GM23338 (cell line): Measurements from ENCODE around the gene AMPD3. TPM values are rescaled to one million over a fixed set of nuclear protein-coding genes. Genes with fewer than 3 reads are reported as not detected.

ENCODE experiments used
- ATAC-seq: fragments of 200-7000 bp; cut with Tn5 transposase; 3 replicates; pipeline ENCODE4 v1.9.1; 2020
- DNase-seq: peaks from one replicate; pipeline ENCODE4 v3.0.0-alpha.2; 2015; ENCODE audit warnings: low spot score
- H2AFZ ChIP-seq: fragments of 200-600 bp; sonication (generic); 2 replicates; pipeline ENCODE4 v1.8.0; 2016; ENCODE audit warnings: antibody characterized with exemption, mild to moderate bottlenecking, moderate library complexity
- H3F3A ChIP-seq: fragments of 200-600 bp; sonication (generic); replicated peaks from 2 replicates; pipeline ENCODE4 v1.8.0; 2017; ENCODE audit warnings: antibody characterized with exemption, mixed run types, low read depth
- H3K27ac ChIP-seq: fragments of 200-600 bp; sonication (generic); 2 replicates; pipeline ENCODE4 v1.6.1; 2016; ENCODE audit warnings: low read depth
- H3K27me3 ChIP-seq: fragments of 200-600 bp; sonication (generic); 2 replicates; pipeline ENCODE4 v1.8.0; 2016; ENCODE audit warnings: mild to moderate bottlenecking, mixed run types, moderate library complexity; ENCODE audit not compliant: insufficient read depth
- H3K36me3 ChIP-seq: fragments of 200-600 bp; sonication (generic); 2 replicates; pipeline ENCODE4 v1.8.0; 2016; ENCODE audit warnings: mild to moderate bottlenecking; ENCODE audit not compliant: insufficient read depth
- H3K4me1 ChIP-seq: fragments of 200-600 bp; sonication (generic); 2 replicates; pipeline ENCODE4 v1.8.0; 2016; ENCODE audit warnings: mild to moderate bottlenecking, moderate library complexity; ENCODE audit not compliant: insufficient read depth
- H3K4me2 ChIP-seq: fragments of 200-600 bp; sonication (generic); 2 replicates; pipeline ENCODE4 v1.7.1; 2017; ENCODE audit warnings: mixed run types
- H3K4me3 ChIP-seq: fragments of 200-600 bp; sonication (generic); 2 replicates; pipeline ENCODE4 v1.6.1; 2016; ENCODE audit warnings: mixed run types
- H3K79me2 ChIP-seq: fragments of 200-600 bp; sonication (generic); replicated peaks from 2 replicates; pipeline ENCODE4 v1.8.0; 2017; ENCODE audit warnings: mild to moderate bottlenecking; ENCODE audit not compliant: insufficient read depth
- H3K9me2 ChIP-seq: fragments of 200-600 bp; sonication (generic); 2 replicates; pipeline ENCODE4 v1.8.0; 2017; ENCODE audit not compliant: insufficient read depth
- H4K20me1 ChIP-seq: fragments of 200-600 bp; sonication (generic); replicated peaks from 2 replicates; pipeline ENCODE4 v1.8.0; 2017; ENCODE audit warnings: mild to moderate bottlenecking; ENCODE audit not compliant: insufficient read depth
- H3K27ac Mint-ChIP-seq: 2 replicates; pipeline ENCODE4 v1.8.0; 2020; ENCODE audit warnings: inconsistent platforms, mild to moderate bottlenecking, moderate library complexity, mixed read lengths
- H3K27me3 Mint-ChIP-seq: 3 replicates; pipeline ENCODE4 v1.8.0; 2022; ENCODE audit warnings: low read depth, mild to moderate bottlenecking, moderate library complexity, mixed read lengths, inconsistent platforms; ENCODE audit not compliant: insufficient read depth, poor library complexity
- H3K36me3 Mint-ChIP-seq: 3 replicates; pipeline ENCODE4 v1.8.0; 2021; ENCODE audit warnings: low read depth, mild to moderate bottlenecking, inconsistent platforms, moderate library complexity, mixed read lengths
- H3K4me1 Mint-ChIP-seq: 3 replicates; pipeline ENCODE4 v1.8.0; 2020; ENCODE audit warnings: mild to moderate bottlenecking, inconsistent platforms, mixed read lengths
- H3K4me3 Mint-ChIP-seq: 3 replicates; pipeline ENCODE4 v1.8.0; 2021; ENCODE audit warnings: moderate library complexity, mild to moderate bottlenecking, inconsistent platforms, mixed read lengths
- H3K9me3 Mint-ChIP-seq: 3 replicates; pipeline ENCODE4 v1.8.0; 2020; ENCODE audit warnings: moderate library complexity, mild to moderate bottlenecking, inconsistent platforms, mixed read lengths
- CREB1 ChIP-seq: fragments of 250-450 bp; sonication (Bioruptor Pico); IDR thresholded peaks from 2 replicates; pipeline ENCODE4 v1.5.0; 2020; ENCODE audit warnings: low read depth, mild to moderate bottlenecking, moderate library complexity
- EZH2 ChIP-seq: fragments of 200-600 bp; sonication (generic); IDR thresholded peaks from one replicate; pipeline ENCODE4 v1.8.0; 2017; ENCODE audit warnings: antibody characterized with exemption, mild to moderate bottlenecking, low read depth; ENCODE audit not compliant: unreplicated experiment
- EZH2phosphoT487 ChIP-seq: fragments of 200-600 bp; sonication (generic); IDR thresholded peaks from one replicate; pipeline ENCODE4 v1.8.1; 2018; ENCODE audit warnings: antibody characterized with exemption; ENCODE audit not compliant: unreplicated experiment
- JUNB ChIP-seq: IDR thresholded peaks from one replicate; pipeline ENCODE4 v1.6.1; 2016; ENCODE audit warnings: antibody characterized with exemption; ENCODE audit not compliant: unreplicated experiment
- NANOG ChIP-seq: IDR thresholded peaks from 2 replicates; pipeline ENCODE4 v1.6.1; 2016; ENCODE audit warnings: antibody characterized with exemption, borderline replicate concordance
- POLR2AphosphoS5 ChIP-seq: IDR thresholded peaks from 2 replicates; pipeline ENCODE4 v1.6.1; 2016; ENCODE audit warnings: antibody characterized with exemption, low read depth
- STAT1 ChIP-seq: IDR thresholded peaks from one replicate; pipeline ENCODE4 v1.6.1; 2016; ENCODE audit warnings: antibody characterized with exemption; ENCODE audit not compliant: unreplicated experiment
- ZNF114 ChIP-seq: fragments of 250-450 bp; sonication (Bioruptor Pico); IDR thresholded peaks from 2 replicates; pipeline ENCODE4 v1.5.0; 2020; ENCODE audit warnings: mild to moderate bottlenecking, moderate library complexity
- ZNF331 ChIP-seq: fragments of 250-450 bp; sonication (Bioruptor Pico); IDR thresholded peaks from 2 replicates; pipeline ENCODE4 v1.5.0; 2020; ENCODE audit warnings: low read depth, mild to moderate bottlenecking, moderate library complexity
- polyA plus RNA-seq: library from polyadenylated mRNA; unstranded; fragments of >200 nt; fragmentation: Nextera tagmentation; extraction: Ambion mirVana; gene quantifications from 2 replicates; pipeline ENCODE4 v1.2.1, GENCODE V29; 2016
- total RNA-seq: library from RNA; depleted of rRNA; stranded (reverse); fragments of >200 nt; shearing (Covaris generic); gene quantifications from 2 replicates; pipeline ENCODE4 v1.2.3, GENCODE V29; 2014
- TF ChIP-seq, protein P1 (sequence below): fragments of 250-450 bp; sonication (Bioruptor Pico); IDR thresholded peaks from 2 replicates; pipeline ENCODE4 v1.5.0; 2020; ENCODE audit warnings: mild to moderate bottlenecking, moderate library complexity
- TF ChIP-seq, protein P2 (sequence below), 2 experiments: fragments of 200-600 bp in 1 of 2; sonication (generic) in 1 of 2; conservative IDR thresholded peaks; 2 replicates each; pipeline versions ENCODE4 v1.5.1 to v1.6.1; 2016 to 2017; ENCODE audit warnings: antibody characterized with exemption in 2 of 2, low read depth in 2 of 2, mild to moderate bottlenecking in 2 of 2, moderate library complexity in 1 of 2
- TF ChIP-seq, protein P3 (sequence below): IDR thresholded peaks from one replicate; pipeline ENCODE4 v1.6.1; 2018; ENCODE audit warnings: antibody characterized with exemption; ENCODE audit not compliant: unreplicated experiment
- TF ChIP-seq, protein P4 (sequence below): IDR thresholded peaks from 2 replicates; pipeline ENCODE4 v1.6.1; 2016; ENCODE audit warnings: antibody characterized with exemption

Gene AMPD3
- total and polyA plus RNA-seq, 2 experiments from 2014 or later, result 1.6 to 2.1 TPM

DNA sequence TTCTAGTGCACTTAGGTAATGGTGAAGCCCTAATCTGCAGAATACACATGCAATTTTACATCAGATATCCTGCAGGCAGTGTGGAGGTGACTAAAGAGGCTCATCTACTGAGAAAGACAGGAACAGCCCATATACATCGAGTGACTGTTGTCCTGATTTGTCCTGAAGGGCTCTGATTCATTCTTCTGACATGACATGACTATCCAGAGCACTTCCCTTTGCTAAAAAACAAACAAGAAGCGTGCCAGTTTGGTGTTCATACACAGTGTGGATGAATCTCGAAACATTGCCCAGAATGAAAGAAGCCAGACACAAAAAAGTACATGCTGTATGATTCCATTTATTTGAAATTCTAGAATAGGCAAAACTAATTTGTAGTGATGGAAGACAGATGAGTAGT, 48.0 kb upstream of the AMPD3 start:
- H3K27me3 ChIP-seq, result no peaks in the 10 kb centered on the region
- H3K9me2 ChIP-seq, result 0 out of 2 replicates have a peak, but pooled peaks cover 9% of the 10 kb centered on the region
- DNase-seq (no peak), ATAC-seq (no peak)
- H2AFZ ChIP-seq, result no peak overlapping the region
- no peaks in the 10 kb centered on the region for H3K79me2 ChIP-seq
- no peak overlapping the region for H3K4me3 Mint-ChIP-seq
- no peak for TF ChIP-seq JUNB
- no peak for TF ChIP-seq POLR2AphosphoS5
- no peak for TF ChIP-seq ZNF114 (CRISPR knock-in tag)
- TF ChIP-seq, protein P1, sequence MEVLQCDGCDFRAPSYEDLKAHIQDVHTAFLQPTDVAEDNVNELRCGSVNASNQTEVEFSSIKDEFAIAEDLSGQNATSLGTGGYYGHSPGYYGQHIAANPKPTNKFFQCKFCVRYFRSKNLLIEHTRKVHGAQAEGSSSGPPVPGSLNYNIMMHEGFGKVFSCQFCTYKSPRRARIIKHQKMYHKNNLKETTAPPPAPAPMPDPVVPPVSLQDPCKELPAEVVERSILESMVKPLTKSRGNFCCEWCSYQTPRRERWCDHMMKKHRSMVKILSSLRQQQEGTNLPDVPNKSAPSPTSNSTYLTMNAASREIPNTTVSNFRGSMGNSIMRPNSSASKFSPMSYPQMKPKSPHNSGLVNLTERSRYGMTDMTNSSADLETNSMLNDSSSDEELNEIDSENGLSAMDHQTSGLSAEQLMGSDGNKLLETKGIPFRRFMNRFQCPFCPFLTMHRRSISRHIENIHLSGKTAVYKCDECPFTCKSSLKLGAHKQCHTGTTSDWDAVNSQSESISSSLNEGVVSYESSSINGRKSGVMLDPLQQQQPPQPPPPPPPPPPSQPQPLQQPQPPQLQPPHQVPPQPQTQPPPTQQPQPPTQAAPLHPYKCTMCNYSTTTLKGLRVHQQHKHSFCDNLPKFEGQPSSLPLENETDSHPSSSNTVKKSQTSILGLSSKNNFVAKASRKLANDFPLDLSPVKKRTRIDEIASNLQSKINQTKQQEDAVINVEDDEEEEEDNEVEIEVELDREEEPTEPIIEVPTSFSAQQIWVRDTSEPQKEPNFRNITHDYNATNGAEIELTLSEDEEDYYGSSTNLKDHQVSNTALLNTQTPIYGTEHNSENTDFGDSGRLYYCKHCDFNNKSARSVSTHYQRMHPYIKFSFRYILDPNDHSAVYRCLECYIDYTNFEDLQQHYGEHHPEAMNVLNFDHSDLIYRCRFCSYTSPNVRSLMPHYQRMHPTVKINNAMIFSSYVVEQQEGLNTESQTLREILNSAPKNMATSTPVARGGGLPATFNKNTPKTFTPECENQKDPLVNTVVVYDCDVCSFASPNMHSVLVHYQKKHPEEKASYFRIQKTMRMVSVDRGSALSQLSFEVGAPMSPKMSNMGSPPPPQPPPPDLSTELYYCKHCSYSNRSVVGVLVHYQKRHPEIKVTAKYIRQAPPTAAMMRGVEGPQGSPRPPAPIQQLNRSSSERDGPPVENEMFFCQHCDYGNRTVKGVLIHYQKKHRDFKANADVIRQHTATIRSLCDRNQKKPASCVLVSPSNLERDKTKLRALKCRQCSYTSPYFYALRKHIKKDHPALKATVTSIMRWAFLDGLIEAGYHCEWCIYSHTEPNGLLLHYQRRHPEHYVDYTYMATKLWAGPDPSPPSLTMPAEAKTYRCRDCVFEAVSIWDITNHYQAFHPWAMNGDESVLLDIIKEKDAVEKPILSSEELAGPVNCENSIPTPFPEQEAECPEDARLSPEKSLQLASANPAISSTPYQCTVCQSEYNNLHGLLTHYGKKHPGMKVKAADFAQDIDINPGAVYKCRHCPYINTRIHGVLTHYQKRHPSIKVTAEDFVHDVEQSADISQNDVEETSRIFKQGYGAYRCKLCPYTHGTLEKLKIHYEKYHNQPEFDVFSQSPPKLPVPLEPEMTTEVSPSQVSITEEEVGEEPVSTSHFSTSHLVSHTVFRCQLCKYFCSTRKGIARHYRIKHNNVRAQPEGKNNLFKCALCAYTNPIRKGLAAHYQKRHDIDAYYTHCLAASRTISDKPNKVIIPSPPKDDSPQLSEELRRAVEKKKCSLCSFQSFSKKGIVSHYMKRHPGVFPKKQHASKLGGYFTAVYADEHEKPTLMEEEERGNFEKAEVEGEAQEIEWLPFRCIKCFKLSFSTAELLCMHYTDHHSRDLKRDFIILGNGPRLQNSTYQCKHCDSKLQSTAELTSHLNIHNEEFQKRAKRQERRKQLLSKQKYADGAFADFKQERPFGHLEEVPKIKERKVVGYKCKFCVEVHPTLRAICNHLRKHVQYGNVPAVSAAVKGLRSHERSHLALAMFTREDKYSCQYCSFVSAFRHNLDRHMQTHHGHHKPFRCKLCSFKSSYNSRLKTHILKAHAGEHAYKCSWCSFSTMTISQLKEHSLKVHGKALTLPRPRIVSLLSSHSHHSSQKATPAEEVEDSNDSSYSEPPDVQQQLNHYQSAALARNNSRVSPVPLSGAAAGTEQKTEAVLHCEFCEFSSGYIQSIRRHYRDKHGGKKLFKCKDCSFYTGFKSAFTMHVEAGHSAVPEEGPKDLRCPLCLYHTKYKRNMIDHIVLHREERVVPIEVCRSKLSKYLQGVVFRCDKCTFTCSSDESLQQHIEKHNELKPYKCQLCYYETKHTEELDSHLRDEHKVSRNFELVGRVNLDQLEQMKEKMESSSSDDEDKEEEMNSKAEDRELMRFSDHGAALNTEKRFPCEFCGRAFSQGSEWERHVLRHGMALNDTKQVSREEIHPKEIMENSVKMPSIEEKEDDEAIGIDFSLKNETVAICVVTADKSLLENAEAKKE (CRISPR knock-in tag), result no peak
- no peak for TF ChIP-seq EZH2phosphoT487
- TF ChIP-seq, protein P2, sequence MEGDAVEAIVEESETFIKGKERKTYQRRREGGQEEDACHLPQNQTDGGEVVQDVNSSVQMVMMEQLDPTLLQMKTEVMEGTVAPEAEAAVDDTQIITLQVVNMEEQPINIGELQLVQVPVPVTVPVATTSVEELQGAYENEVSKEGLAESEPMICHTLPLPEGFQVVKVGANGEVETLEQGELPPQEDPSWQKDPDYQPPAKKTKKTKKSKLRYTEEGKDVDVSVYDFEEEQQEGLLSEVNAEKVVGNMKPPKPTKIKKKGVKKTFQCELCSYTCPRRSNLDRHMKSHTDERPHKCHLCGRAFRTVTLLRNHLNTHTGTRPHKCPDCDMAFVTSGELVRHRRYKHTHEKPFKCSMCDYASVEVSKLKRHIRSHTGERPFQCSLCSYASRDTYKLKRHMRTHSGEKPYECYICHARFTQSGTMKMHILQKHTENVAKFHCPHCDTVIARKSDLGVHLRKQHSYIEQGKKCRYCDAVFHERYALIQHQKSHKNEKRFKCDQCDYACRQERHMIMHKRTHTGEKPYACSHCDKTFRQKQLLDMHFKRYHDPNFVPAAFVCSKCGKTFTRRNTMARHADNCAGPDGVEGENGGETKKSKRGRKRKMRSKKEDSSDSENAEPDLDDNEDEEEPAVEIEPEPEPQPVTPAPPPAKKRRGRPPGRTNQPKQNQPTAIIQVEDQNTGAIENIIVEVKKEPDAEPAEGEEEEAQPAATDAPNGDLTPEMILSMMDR (conservative IDR thresholded peaks at IDR 0.05; ENCODE audit: low read depth in 2 of 2), result no peak
- no peak for TF ChIP-seq EZH2
- TF ChIP-seq CREB1, result no peak
- TF ChIP-seq NANOG, result no peak
- TF ChIP-seq STAT1, result no peak
- TF ChIP-seq ZNF331 (CRISPR knock-in tag), result no peak
- TF ChIP-seq, protein P3, sequence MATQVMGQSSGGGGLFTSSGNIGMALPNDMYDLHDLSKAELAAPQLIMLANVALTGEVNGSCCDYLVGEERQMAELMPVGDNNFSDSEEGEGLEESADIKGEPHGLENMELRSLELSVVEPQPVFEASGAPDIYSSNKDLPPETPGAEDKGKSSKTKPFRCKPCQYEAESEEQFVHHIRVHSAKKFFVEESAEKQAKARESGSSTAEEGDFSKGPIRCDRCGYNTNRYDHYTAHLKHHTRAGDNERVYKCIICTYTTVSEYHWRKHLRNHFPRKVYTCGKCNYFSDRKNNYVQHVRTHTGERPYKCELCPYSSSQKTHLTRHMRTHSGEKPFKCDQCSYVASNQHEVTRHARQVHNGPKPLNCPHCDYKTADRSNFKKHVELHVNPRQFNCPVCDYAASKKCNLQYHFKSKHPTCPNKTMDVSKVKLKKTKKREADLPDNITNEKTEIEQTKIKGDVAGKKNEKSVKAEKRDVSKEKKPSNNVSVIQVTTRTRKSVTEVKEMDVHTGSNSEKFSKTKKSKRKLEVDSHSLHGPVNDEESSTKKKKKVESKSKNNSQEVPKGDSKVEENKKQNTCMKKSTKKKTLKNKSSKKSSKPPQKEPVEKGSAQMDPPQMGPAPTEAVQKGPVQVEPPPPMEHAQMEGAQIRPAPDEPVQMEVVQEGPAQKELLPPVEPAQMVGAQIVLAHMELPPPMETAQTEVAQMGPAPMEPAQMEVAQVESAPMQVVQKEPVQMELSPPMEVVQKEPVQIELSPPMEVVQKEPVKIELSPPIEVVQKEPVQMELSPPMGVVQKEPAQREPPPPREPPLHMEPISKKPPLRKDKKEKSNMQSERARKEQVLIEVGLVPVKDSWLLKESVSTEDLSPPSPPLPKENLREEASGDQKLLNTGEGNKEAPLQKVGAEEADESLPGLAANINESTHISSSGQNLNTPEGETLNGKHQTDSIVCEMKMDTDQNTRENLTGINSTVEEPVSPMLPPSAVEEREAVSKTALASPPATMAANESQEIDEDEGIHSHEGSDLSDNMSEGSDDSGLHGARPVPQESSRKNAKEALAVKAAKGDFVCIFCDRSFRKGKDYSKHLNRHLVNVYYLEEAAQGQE, result no peak
- TF ChIP-seq, protein P4, sequence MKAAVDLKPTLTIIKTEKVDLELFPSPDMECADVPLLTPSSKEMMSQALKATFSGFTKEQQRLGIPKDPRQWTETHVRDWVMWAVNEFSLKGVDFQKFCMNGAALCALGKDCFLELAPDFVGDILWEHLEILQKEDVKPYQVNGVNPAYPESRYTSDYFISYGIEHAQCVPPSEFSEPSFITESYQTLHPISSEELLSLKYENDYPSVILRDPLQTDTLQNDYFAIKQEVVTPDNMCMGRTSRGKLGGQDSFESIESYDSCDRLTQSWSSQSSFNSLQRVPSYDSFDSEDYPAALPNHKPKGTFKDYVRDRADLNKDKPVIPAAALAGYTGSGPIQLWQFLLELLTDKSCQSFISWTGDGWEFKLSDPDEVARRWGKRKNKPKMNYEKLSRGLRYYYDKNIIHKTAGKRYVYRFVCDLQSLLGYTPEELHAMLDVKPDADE, result no peak
- peaks cover 8% of the 10 kb centered on the region for H3K4me1 Mint-ChIP-seq
- no peaks in the 10 kb centered on the region for H4K20me1 ChIP-seq
- H3K36me3 ChIP-seq, result no peaks in the 10 kb centered on the region
- no peak overlapping the region for H3K27ac ChIP-seq
- peaks cover 4% of the 10 kb centered on the region for H3K4me1 ChIP-seq
- H3F3A ChIP-seq, result no peaks in the 10 kb centered on the region
- H3K27me3 Mint-ChIP-seq, result peaks cover 4% of the 10 kb centered on the region
- H3K9me3 Mint-ChIP-seq, result no peaks in the 10 kb centered on the region
- no peak overlapping the region for H3K4me3 ChIP-seq
- no peak overlapping the region for H3K4me2 ChIP-seq
- H3K36me3 Mint-ChIP-seq, result no peaks in the 10 kb centered on the region
- H3K27ac Mint-ChIP-seq, result no peak overlapping the region
